ENCODE data around the gene PDCD4. TPM values are rescaled to one million over a fixed set of nuclear protein-coding genes. Genes with fewer than 3 reads are reported as not detected.

Gene PDCD4
- polyA plus RNA-seq, 1 of the 3 experiments (the other 2 are of a cell fraction), result 23.3 TPM

- H3K4me3 ChIP-seq (ENCODE audit: low read depth in 2 of 2, low read length in 1 of 2), result no peak overlapping the region
- TF ChIP-seq YY1 (IDR thresholded peaks at IDR 0.05; ENCODE audit: low read depth) (no peak), IRF3 (IDR thresholded peaks at IDR 0.05; ENCODE audit: low read depth, low read length) (no peak), MXI1 (IDR thresholded peaks at IDR 0.05; ENCODE audit: low read depth, low read length) (no peak), TAF1 (IDR thresholded peaks at IDR 0.05; ENCODE audit: borderline replicate concordance, low read depth, low read length) (no peak), CHD2 (IDR thresholded peaks at IDR 0.05; ENCODE audit: low read length, partially characterized antibody) (no peak), SMC3 (IDR thresholded peaks at IDR 0.05; ENCODE audit: low read depth, low read length) (no peak), POLR2AphosphoS5 (IDR thresholded peaks at IDR 0.05; ENCODE audit: low read depth, low read length) (no peak), NFIC (IDR thresholded peaks at IDR 0.05; ENCODE audit: borderline replicate concordance) (no peak), EZH2phosphoT487 (IDR thresholded peaks at IDR 0.05; ENCODE audit: borderline replicate concordance, low read depth) (no peak), FOXJ3 (CRISPR knock-in tag; IDR thresholded peaks at IDR 0.05) (no peak), MAX (IDR thresholded peaks at IDR 0.05; ENCODE audit: low read depth) (no peak), EP300 (IDR thresholded peaks at IDR 0.05; ENCODE audit: borderline replicate concordance in 1 of 2, low read depth in 1 of 2, low read length in 1 of 2) (no peak), FOSL2 (IDR thresholded peaks at IDR 0.05; ENCODE audit: borderline replicate concordance, low read depth) (no peak), SIN3A (IDR thresholded peaks at IDR 0.05; ENCODE audit: borderline replicate concordance, low read depth, low read length) (no peak), JUND (IDR thresholded peaks at IDR 0.05) (no peak)
- TF ChIP-seq, protein P1, sequence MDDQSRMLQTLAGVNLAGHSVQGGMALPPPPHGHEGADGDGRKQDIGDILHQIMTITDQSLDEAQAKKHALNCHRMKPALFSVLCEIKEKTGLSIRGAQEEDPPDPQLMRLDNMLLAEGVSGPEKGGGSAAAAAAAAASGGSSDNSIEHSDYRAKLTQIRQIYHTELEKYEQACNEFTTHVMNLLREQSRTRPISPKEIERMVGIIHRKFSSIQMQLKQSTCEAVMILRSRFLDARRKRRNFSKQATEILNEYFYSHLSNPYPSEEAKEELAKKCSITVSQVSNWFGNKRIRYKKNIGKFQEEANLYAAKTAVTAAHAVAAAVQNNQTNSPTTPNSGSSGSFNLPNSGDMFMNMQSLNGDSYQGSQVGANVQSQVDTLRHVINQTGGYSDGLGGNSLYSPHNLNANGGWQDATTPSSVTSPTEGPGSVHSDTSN (IDR thresholded peaks at IDR 0.05), result no peak
- peaks cover 0 to 2% of the 10 kb centered on the region in 2 experiments; a peak in 2 of 4 replicates for H3K4me1 ChIP-seq (ENCODE audit: control insufficient read depth in 1 of 2, insufficient read depth in 2 of 2, low read depth in 1 of 2, low read length in 1 of 2)
- WGBS (ENCODE audit: low lambda C conversion rate), result 94% methylated on average over 9 of the region's 9 CpGs
- H3F3A ChIP-seq (replicated peaks; ENCODE audit: insufficient read depth), result no peaks in the 10 kb centered on the region
- H3K27ac ChIP-seq (ENCODE audit: low read depth in 2 of 2, low read length in 1 of 2), result no peak overlapping the region
- H3K79me2 ChIP-seq (ENCODE audit: insufficient read depth), result peaks cover under 1% of the 10 kb centered on the region; the same call in 1 of the 2 replicates
- no peak overlapping the region for H2AFZ ChIP-seq (ENCODE audit: low read depth)
- CTCF ChIA-PET, result interaction anchor here (0.6 to 4.6 kb wide), 6 partner anchors 12 to 1352 kb away, joined by 3 to 17 read pairs (median 6); no protein-coding TSS in a partner anchor
- H3K36me3 ChIP-seq (replicated peaks in 1 of 2; ENCODE audit: control insufficient read depth in 1 of 2, insufficient read depth in 2 of 2, low read length in 1 of 2), result peaks cover 57 to 92% of the 10 kb centered on the region in 2 experiments
- H3K27me3 ChIP-seq (ENCODE audit: insufficient read depth), result no peaks in the 10 kb centered on the region
- H3K4me2 ChIP-seq, result no peak overlapping the region
- H3K9me2 ChIP-seq, result no peaks in the 10 kb centered on the region
- no peaks in the 10 kb centered on the region for H4K20me1 ChIP-seq (ENCODE audit: insufficient read depth)
- H3K9me3 ChIP-seq, result no peaks in the 10 kb centered on the region
- POLR2A ChIA-PET, result no interaction called here
- no peak for DNase-seq
- H3K9ac ChIP-seq, result no peak overlapping the region
These were observed 9.5 kb downstream of the PDCD4 start for GRCh38 chr10:110881247-110881646.

DNA sequence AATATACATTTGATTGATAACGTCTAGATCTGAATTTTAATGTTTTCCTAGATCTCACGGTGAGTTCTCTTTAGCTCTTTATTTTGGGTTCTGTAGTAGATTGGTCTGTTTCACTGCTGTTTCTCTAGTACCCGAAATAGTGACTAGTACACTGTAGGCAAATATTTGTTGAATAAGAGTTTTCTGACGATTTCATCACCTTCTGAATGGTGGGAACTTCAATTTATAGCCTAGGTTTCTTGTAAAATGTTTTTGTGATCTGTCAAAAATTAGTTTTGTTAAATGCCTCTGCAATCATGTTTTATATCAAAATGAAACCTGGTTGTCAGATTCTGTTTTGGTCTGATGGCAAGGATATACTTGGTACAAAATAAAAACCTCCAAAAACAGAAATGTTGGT lies 10.2 kb downstream of the PDCD4 start:
- Histone ChIP-seq H3K27ac (ENCODE audit: low read depth in 2 of 2, low read length in 1 of 2) (no peak overlapping the region), H3K9me2 (no peaks in the 10 kb centered on the region), H3K27me3 (ENCODE audit: insufficient read depth) (no peaks in the 10 kb centered on the region), H3K9ac (no peak overlapping the region), H3K36me3 (replicated peaks in 1 of 2; ENCODE audit: control insufficient read depth in 1 of 2, insufficient read depth in 2 of 2, low read length in 1 of 2) (peaks cover 54 to 92% of the 10 kb centered on the region in 2 experiments), H3K79me2 (ENCODE audit: insufficient read depth) (no peaks in the 10 kb centered on the region; the same call in 1 of the 2 replicates), H3K4me1 (ENCODE audit: control insufficient read depth in 1 of 2, insufficient read depth in 2 of 2, low read depth in 1 of 2, low read length in 1 of 2) (peaks cover 0 to 2% of the 10 kb centered on the region in 2 experiments; a peak in 2 of 4 replicates), H3K4me3 (ENCODE audit: low read depth in 2 of 2, low read length in 1 of 2) (no peak overlapping the region), H3K9me3 (no peaks in the 10 kb centered on the region), H3F3A (replicated peaks; ENCODE audit: insufficient read depth) (no peaks in the 10 kb centered on the region), H2AFZ (ENCODE audit: low read depth) (no peak overlapping the region), H3K4me2 (no peak overlapping the region), H4K20me1 (ENCODE audit: insufficient read depth) (no peaks in the 10 kb centered on the region)
- DNase-seq, result no peak
- WGBS (ENCODE audit: low lambda C conversion rate), result 85% methylated on average over 4 of the region's 4 CpGs
- TF ChIP-seq RCOR1 (IDR thresholded peaks at IDR 0.05; ENCODE audit: low read length), result no peak
- no peak for TF ChIP-seq FOSL2 (IDR thresholded peaks at IDR 0.05; ENCODE audit: borderline replicate concordance, low read depth)
- no peak for TF ChIP-seq FOXM1 (IDR thresholded peaks at IDR 0.05; ENCODE audit: low read depth)
- TF ChIP-seq EZH2phosphoT487 (IDR thresholded peaks at IDR 0.05; ENCODE audit: borderline replicate concordance, low read depth), result no peak
- no peak for TF ChIP-seq CTCF (IDR thresholded peaks at IDR 0.05)
- TF ChIP-seq, protein P2, sequence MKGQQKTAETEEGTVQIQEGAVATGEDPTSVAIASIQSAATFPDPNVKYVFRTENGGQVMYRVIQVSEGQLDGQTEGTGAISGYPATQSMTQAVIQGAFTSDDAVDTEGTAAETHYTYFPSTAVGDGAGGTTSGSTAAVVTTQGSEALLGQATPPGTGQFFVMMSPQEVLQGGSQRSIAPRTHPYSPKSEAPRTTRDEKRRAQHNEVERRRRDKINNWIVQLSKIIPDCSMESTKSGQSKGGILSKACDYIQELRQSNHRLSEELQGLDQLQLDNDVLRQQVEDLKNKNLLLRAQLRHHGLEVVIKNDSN (IDR thresholded peaks at IDR 0.05; ENCODE audit: borderline replicate concordance, low read depth), result no peak
- TF ChIP-seq RXRA (IDR thresholded peaks at IDR 0.05; ENCODE audit: borderline replicate concordance, low read depth), result no peak
- TF ChIP-seq JUND (IDR thresholded peaks at IDR 0.05), result no peak
- TF ChIP-seq POLR2AphosphoS5 (IDR thresholded peaks at IDR 0.05; ENCODE audit: low read depth, low read length), result no peak
- no peak for TF ChIP-seq TCF12 (IDR thresholded peaks at IDR 0.05)
- no peak for TF ChIP-seq TEAD4 (IDR thresholded peaks at IDR 0.05; ENCODE audit: borderline replicate concordance, insufficient read depth)
- TF ChIP-seq ELF1 (IDR thresholded peaks at IDR 0.05), result no peak
- CTCF ChIA-PET, result interaction anchor here (1.0 to 4.6 kb wide), 7 partner anchors 11 to 576 kb away, joined by 3 to 17 read pairs (median 5); no protein-coding TSS in a partner anchor
- POLR2A ChIA-PET, result no interaction called here

Data from SK-N-SH (cell line).